Frontal cortex (tissue), 4 donors: Measurements from ENCODE around the gene PLCL1. TPM values are rescaled to one million over a fixed set of nuclear protein-coding genes. Genes with fewer than 3 reads are reported as not detected.
"Not testable (repeated sequence)": the region's sequence is repeated elsewhere in the genome, so short reads cannot be mapped to it uniquely, and the experiment has no call there.

Source experiments
- DNase-seq, 2 donors: peaks; one replicate each; pipeline ENCODE4 v3.0.0; 2012; ENCODE audit warnings: low spot score in 2 of 2
- FAIRE-seq: peaks from 2 replicates; lab custom pipeline; 2012; peaks lifted over from hg19 to GRCh38; lab: Jason Lieb, UNC
- total RNA-seq: library from RNA; depleted of rRNA; stranded (reverse); fragments of >200 nt; gene quantifications from one replicate; pipeline ENCODE4 v1.2.3, GENCODE V29; 2014
- donor health status: control.
- donor health status: control.
- donor health status: control.

PLCL1 gene
- total RNA-seq, 1 donor from 2014 or later: 32.6 TPM

- FAIRE-seq (no peak), DNase-seq (no peak)
Observed at GRCh38 chr2:198028955-198029354, 224.6 kb downstream of the PLCL1 start.

DNA sequence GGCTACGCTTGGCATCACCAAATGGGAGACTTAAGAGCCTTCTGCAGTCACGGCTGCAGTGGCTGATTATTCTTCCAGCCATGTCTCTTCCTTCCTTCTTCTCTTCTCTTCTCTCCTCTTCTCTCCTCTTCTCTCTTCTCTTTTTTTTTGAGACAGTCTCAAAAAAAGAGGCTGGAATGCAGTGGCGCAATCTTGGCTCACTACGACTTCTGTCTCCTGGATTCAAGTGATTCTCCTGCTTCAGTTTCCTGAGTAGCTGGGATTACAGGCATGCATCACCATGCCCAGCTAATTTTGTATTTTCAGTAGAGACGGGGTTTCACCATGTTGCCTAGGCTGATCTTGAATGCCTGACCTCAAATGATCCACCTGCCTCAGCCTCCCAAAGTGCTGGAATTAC lies 225.2 kb downstream of the PLCL1 start:
- FAIRE-seq: not testable (repeated sequence)

GRCh38 chr2:198033626-198034025 lies 229.2 kb downstream of the PLCL1 start:
- DNase-seq: no peak

More for the DNA sequence above, 225.2 kb downstream of the PLCL1 start:
- not testable (repeated sequence) for DNase-seq

GRCh38 chr2:198036029-198036879 lies 231.9 kb downstream of the PLCL1 start:
- DNase-seq (no peak), FAIRE-seq (no peak)

More at GRCh38 chr2:198033626-198034025, 229.2 kb downstream of the PLCL1 start:
- FAIRE-seq: no peak

DNA sequence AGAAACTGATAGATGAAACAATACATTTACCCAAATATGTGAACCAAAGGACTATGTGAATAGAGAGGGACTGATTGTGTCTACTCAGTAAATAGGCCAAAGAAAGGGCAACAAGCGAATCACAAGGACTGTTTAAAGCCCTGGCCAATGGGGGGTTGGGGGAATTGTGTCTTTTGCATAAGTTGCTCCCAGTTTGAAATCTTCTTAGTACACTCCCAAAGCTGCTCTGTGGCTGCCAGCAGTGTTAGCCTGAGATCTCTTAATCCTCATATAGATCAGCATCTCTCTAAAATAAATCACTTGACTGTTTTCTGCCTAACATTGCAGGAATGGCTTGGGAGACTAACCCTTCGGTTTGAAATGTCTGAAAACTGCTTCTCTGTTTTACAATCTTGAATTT lies 236.4 kb downstream of the PLCL1 start:
- FAIRE-seq (no peak), DNase-seq (no peak)

DNA sequence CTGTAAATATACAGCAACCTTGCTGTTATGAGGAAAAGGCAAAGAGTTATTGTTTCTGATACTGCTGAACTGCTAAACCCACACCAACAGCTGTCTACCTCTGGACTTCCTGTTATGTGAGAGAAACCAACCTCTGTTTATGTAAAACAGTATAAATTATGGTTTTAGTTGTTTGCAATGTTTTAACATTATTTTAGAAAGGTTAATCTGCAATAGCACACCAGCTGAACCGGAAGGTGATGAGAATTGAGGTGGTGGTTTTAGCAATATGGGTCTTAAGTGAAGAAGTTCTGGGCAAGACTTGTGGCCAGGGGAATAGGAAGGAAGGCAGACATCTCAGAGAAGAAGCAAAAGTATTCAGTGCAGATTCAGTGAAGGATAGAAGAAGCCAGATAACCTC lies 237.8 kb downstream of the PLCL1 start:
- no peak for DNase-seq
- FAIRE-seq: no peak

- no peak for FAIRE-seq
- no peak for DNase-seq
Observed at GRCh38 chr2:198044777-198045176, 240.4 kb downstream of the PLCL1 start.

DNA sequence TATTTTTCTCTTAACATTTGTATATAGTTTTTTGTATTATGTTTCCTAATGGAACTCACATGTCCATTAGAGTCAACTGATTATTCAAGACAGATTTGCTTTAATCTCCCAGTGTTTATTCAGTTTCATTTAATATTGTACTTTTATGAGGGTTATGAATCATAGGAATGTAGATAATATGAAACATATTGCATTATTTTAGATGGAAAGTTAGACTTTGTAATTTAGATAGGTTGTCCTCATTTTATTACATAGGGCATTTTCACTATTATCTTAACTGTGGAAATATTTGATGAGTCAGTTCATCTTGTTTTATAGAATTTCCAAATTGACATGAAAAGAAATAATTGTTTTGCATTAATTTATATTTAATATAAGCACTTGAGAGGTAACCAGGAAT lies 240.8 kb downstream of the PLCL1 start:
- DNase-seq: no peak
- peak; percentile 6 for FAIRE-seq

DNA sequence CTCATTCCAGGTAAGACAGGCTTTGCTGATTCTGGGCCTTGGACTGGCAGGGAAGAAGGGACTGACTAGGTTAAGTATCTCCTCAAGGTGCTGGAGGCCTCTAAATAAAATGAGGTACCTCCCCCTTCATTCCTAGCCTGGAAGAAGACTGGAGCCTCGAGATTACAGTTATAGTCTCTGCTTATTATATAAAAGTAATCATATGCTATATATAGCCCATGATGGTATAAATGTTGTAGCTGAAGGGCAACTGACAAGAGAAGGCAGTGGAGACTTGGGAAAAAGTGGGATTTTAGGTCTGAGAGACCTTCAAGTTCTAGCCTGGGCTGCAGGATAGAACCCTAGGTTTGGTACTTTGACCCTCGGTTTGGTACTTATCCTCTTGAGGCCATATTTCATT lies 248.3 kb downstream of the PLCL1 start:
- no peak for FAIRE-seq

GRCh38 chr2:198053148-198053547 lies 248.8 kb downstream of the PLCL1 start:
- DNase-seq (no peak), FAIRE-seq (no peak)

More for the DNA sequence above, 248.3 kb downstream of the PLCL1 start:
- no peak for DNase-seq

DNA sequence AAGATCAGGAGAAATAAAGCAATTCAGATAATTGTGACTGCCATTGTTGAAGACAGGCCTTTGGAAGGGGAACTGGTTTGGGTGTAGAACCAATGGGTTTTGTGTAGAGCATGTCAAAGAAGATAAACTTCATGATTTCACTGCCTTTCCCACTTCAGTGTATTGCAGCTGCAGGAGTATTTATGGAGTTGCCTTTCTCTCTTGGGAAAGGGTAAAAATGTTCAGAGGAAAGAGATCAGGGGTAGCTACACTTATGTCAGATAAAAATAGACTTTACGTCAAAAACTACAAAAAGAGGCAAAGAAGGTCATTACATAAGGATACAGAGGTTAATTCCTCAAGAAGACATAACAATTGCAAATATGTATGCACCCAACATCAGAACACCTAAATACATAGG lies 249.4 kb downstream of the PLCL1 start:
- DNase-seq: no peak
- FAIRE-seq: no peak

- FAIRE-seq: no peak
Observed at GRCh38 chr2:198054299-198054698, 249.9 kb downstream of the PLCL1 start.

DNA sequence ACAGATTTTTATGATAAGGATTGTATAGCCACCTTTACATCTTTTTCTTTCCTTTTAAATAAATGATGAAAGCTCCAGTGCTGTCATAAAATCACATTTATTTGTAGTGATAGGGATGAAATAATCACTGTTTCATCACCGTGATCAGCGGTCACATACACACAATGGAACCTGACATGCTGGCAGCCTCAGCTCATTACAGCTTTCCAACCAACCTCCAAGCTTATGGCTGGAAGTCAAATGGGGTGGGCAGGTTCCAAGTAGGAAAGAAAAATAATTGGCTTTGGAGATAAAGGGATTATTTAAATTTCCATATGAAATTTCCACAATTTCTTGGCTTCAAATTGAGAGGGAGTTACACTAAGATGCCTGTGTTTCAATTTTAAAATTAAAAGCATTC lies 251.3 kb downstream of the PLCL1 start:
- FAIRE-seq (no peak), DNase-seq (no peak)

More at GRCh38 chr2:198054299-198054698, 249.9 kb downstream of the PLCL1 start:
- DNase-seq: no peak

- DNase-seq (no peak), FAIRE-seq (no peak)
Observed at GRCh38 chr2:198056836-198057235, 252.4 kb downstream of the PLCL1 start.

GRCh38 chr2:198059800-198060199 lies 255.4 kb downstream of the PLCL1 start:
- no peak for FAIRE-seq
- DNase-seq: no peak

- no peak for FAIRE-seq
Observed at GRCh38 chr2:198060277-198060676, 255.9 kb downstream of the PLCL1 start.

DNA sequence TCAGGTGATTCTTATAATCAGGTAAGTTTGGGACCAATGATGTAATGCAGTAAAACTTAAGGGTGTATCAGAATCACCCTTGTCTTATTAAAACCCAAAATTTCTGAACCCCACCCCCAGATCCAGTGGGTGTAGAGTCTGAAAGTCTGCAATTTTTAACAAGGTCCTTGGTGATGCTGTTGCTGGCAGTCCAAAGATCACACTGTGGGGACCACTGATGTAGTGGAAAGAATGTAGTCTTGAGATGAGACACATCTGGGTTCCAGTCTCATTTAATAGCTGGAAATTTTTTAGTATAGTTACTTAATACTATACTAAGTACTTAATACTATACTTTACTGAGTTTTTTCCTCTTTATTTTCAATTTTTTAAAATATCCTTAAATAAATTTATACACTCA lies 258.4 kb downstream of the PLCL1 start:
- FAIRE-seq (no peak), DNase-seq (no peak)

More at GRCh38 chr2:198060277-198060676, 255.9 kb downstream of the PLCL1 start:
- no peak for DNase-seq

GRCh38 chr2:198063242-198063641 lies 258.8 kb downstream of the PLCL1 start:
- no peak for FAIRE-seq
- no peak for DNase-seq

DNA sequence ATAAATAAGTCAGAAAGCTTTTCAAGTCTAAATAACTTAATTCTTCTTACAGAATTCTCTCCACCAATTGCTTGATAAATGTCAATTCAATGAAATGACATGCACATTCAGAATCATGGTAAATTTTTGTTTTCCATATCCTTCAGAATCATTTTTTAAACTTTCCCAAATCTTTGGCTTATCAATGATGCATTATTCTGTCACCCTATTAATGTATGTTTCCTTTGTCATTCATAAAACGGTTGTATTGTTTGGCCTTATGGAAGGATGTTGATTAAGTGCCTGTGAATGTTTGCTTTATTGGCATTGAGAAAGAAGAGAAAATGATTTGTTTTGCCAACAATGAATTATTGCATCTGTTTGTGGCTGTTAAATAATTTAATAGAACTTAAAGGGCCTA lies 260.9 kb downstream of the PLCL1 start:
- no peak for FAIRE-seq

GRCh38 chr2:198066597-198066996 lies 262.2 kb downstream of the PLCL1 start:
- DNase-seq (no peak), FAIRE-seq (no peak)

More for the DNA sequence above, 260.9 kb downstream of the PLCL1 start:
- no peak for DNase-seq

DNA sequence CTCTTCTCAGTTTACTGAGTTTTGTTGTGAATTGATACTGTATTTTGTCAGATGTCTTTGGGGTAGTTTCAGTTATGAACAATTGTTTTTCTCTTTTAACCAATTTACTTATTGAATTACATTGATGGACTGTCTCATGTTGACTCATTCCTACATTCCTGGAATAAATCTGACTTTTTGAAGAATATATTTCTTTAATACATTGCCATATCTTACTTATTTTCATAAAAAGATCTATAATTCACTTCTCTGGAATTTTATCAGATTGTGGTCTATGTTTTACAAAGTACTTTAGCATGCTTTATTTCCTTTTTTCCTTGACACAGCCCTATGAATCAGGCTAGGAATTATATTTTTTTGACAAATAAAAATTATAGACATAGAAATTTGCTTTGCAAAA lies 268.3 kb downstream of the PLCL1 start:
- FAIRE-seq: no peak

GRCh38 chr2:198073253-198073652 lies 268.9 kb downstream of the PLCL1 start:
- no peak for DNase-seq
- FAIRE-seq: no peak

More for the DNA sequence above, 268.3 kb downstream of the PLCL1 start:
- DNase-seq: no peak
